GM12878 (cell line): ENCODE measurements around the gene PROX2. TPM values are rescaled to one million over a fixed set of nuclear protein-coding genes. Genes with fewer than 3 reads are reported as not detected.

ENCODE experiments used
- ATAC-seq: fragments of 200-7000 bp; cut with Tn5 transposase; 3 replicates; pipeline ENCODE4 v1.9.1; 2020; ENCODE audit warnings: mild to moderate bottlenecking, moderate library complexity
- BruUV-seq: library from RNA; stranded (reverse); fragments of 400-500 nt; replicated peaks from 2 replicates; lab custom pipeline; 2021; lab: Mats Ljungman, UMichigan
- CTCF ChIA-PET: fragments of 300-600 bp; sonication (Branson Sonifier 250); formaldehyde crosslinking; extraction: SDS; loops from one replicate; lab custom pipeline; 2021; ENCODE audit warnings: inconsistent platforms; lab: Yijun Ruan, JAX
- POLR2A ChIA-PET: fragments of 350-600 bp; formaldehyde crosslinking; extraction: SDS; loops from one replicate; lab custom pipeline; 2021; ENCODE audit warnings: inconsistent platforms; lab: Charles Lee
- RAD21 ChIA-PET: fragments of 300-600 bp; sonication (Branson Sonifier 250); formaldehyde crosslinking; loops from one replicate; lab custom pipeline; 2023; ENCODE audit warnings: antibody characterized with exemption; ENCODE audit not compliant: unreplicated experiment; lab: Charles Lee
- SMC1A ChIA-PET: fragments of 300-600 bp; sonication (Branson Sonifier 250); formaldehyde crosslinking; loops from one replicate; lab custom pipeline; 2023; ENCODE audit not compliant: unreplicated experiment, uncharacterized antibody; lab: Charles Lee
- DNase-seq: peaks from one replicate; pipeline ENCODE4 v3.0.0-alpha.2; 2011; ENCODE audit warnings: low read depth, low spot score
- FAIRE-seq: peaks from 3 replicates; lab custom pipeline; 2011; peaks lifted over from hg19 to GRCh38; lab: Jason Lieb, UNC
- H2AFZ ChIP-seq: 2 replicates; pipeline ENCODE4 v1.6.0; 2011; ENCODE audit warnings: low read depth, low read length, control low read depth; ENCODE audit not compliant: control insufficient read depth
- H3K27ac ChIP-seq: 2 replicates; pipeline ENCODE4 v1.5.1; 2011; ENCODE audit warnings: control low read depth; ENCODE audit not compliant: control insufficient read depth, insufficient read depth
- H3K27me3 ChIP-seq, 2 experiments: replicated peaks in 1 of 2; 2 replicates each; pipeline versions ENCODE4 v1.6.0 to v1.6.1; 2011; ENCODE audit warnings: low read length in 1 of 2; ENCODE audit not compliant: control insufficient read depth in 2 of 2, insufficient read depth in 2 of 2
- H3K36me3 ChIP-seq, 2 experiments: 2 replicates each; pipeline ENCODE4 v1.5.1; 2011; ENCODE audit warnings: low read length in 1 of 2; ENCODE audit not compliant: control insufficient read depth in 2 of 2, insufficient read depth in 2 of 2
- H3K4me1 ChIP-seq: 2 replicates; pipeline ENCODE4 v1.6.1; 2011; ENCODE audit warnings: mild to moderate bottlenecking, low read length, moderate library complexity, mixed read lengths; ENCODE audit not compliant: control insufficient read depth, insufficient read depth
- H3K4me2 ChIP-seq: 2 replicates; pipeline ENCODE4 v1.6.0; 2011; ENCODE audit warnings: control low read depth; ENCODE audit not compliant: control insufficient read depth, insufficient read depth
- H3K4me3 ChIP-seq: fragments of 200-600 bp; sonication (generic); 2 replicates; pipeline ENCODE4 v1.5.1; 2016
- H3K79me2 ChIP-seq: 2 replicates; pipeline ENCODE4 v1.6.0; 2011; ENCODE audit warnings: low read length; ENCODE audit not compliant: control insufficient read depth, insufficient read depth
- H3K9ac ChIP-seq: 2 replicates; pipeline ENCODE4 v1.8.0; 2011; ENCODE audit warnings: low read length, control low read depth, mixed read lengths; ENCODE audit not compliant: control insufficient read depth, insufficient read depth
- H3K9me3 ChIP-seq: replicated peaks from 3 replicates; pipeline ENCODE4 v1.5.1; 2011; ENCODE audit warnings: mild to moderate bottlenecking, low read length; ENCODE audit not compliant: control insufficient read depth, insufficient read depth
- H4K20me1 ChIP-seq: 2 replicates; pipeline ENCODE4 v1.6.0; 2011; ENCODE audit not compliant: control insufficient read depth, insufficient read depth
- EZH2 ChIP-seq: IDR thresholded peaks from 2 replicates; pipeline ENCODE4 v1.6.1; 2012; ENCODE audit warnings: low read depth, mild to moderate bottlenecking, control low read depth, inconsistent platforms, low read length, borderline replicate concordance; ENCODE audit not compliant: control insufficient read depth
- JUND ChIP-seq: IDR thresholded peaks from 2 replicates; pipeline ENCODE4 v1.6.1; 2012; ENCODE audit warnings: low read depth, mild to moderate bottlenecking, low read length, improper control_type of control experiment, moderate library complexity
- NKRF ChIP-seq: fragments of 450-650 bp; conservative IDR thresholded peaks from 2 replicates; pipeline ENCODE4 v1.6.1; 2017; ENCODE audit warnings: mild to moderate bottlenecking, moderate library complexity
- POLR2AphosphoS2 ChIP-seq: IDR thresholded peaks from 2 replicates; pipeline ENCODE4 v1.6.1; 2011; ENCODE audit warnings: low read depth, mild to moderate bottlenecking, low read length, improper control_type of control experiment, moderate library complexity
- RAD51 ChIP-seq: fragments of 450-650 bp; IDR thresholded peaks from 2 replicates; pipeline ENCODE4 v1.6.1; 2016; ENCODE audit warnings: moderate library complexity, mild to moderate bottlenecking, inconsistent platforms
- SKIL ChIP-seq: fragments of 450-650 bp; IDR thresholded peaks from 2 replicates; pipeline ENCODE4 v1.6.1; 2017; ENCODE audit warnings: mild to moderate bottlenecking, low read depth, inconsistent platforms; ENCODE audit not compliant: poor library complexity, severe bottlenecking
- STAT1 ChIP-seq: fragments of 450-650 bp; conservative IDR thresholded peaks from 2 replicates; pipeline ENCODE4 v1.6.1; 2014; ENCODE audit warnings: antibody characterized with exemption, mild to moderate bottlenecking
- ZNF592 ChIP-seq: fragments of 450-650 bp; IDR thresholded peaks from 2 replicates; pipeline ENCODE4 v1.6.1; 2017; ENCODE audit warnings: mild to moderate bottlenecking, moderate library complexity
- ZSCAN29 ChIP-seq: fragments of 450-650 bp; IDR thresholded peaks from 2 replicates; pipeline ENCODE4 v1.6.1; 2017; ENCODE audit warnings: mild to moderate bottlenecking, moderate library complexity
- WGBS: methylation state at CpG from one replicate; pipeline ENCODE4 v1.1.6; 2016; ENCODE audit warnings: low lambda C conversion rate; ENCODE audit not compliant: insufficient replicate concordance, insufficient coverage; ENCODE audit errors: missing lambda C conversion rate; 5-methylcytosine and 5-hydroxymethylcytosine counted together
- in situ Hi-C: fragments of 300-500 bp; cut with MboI; formaldehyde crosslinking; loops from 9 replicates; pipeline ENCODE4 v1.14.3; 2018; ENCODE audit warnings: mixed read lengths
- intact Hi-C: fragments of 100-400 bp; cut with micrococcal nuclease; formaldehyde crosslinking; loops from one replicate; pipeline ENCODE4 v1.14.2; 2022; ENCODE audit not compliant: unreplicated experiment
- polyA plus RNA-seq, 11 experiments: library from polyadenylated mRNA; depleted of rRNA in 4 of 11; unstranded in 6 of 11; stranded (reverse) in 5 of 11; fragments of >200 nt; fragmentation: Nextera tagmentation in 4 of 11; fragmentation: Illumina TruSeq in 1 of 11; extraction: Ambion mirVana in 4 of 11; extraction: Trizol in 1 of 11; gene quantifications; 1 replicate in 1 of 11; 2 replicates in 10 of 11; pipeline versions ENCODE4 v1.2.1 to v1.2.3, GENCODE V29; 2011 to 2016; ENCODE audit warnings: inconsistent platforms in 2 of 11, missing spikeins in 2 of 11, low read depth in 1 of 11
- total RNA-seq, 4 experiments: library from RNA; depleted of rRNA in 3 of 4; stranded (reverse); fragments of >200 nt in 3 of 4; fragmentation: Illumina TruSeq in 1 of 4; extraction: Trizol in 1 of 4; gene quantifications; 2 replicates each; pipeline versions ENCODE4 v1.2.1 to v1.2.3, GENCODE V29; 2013 to 2021

Gene PROX2
- total and polyA plus RNA-seq, 10 of the 15 experiments (the other 5 are each of a cell fraction or from before 2014, with no cell fraction given), result 0.04 to 0.42 (median 0.19) TPM

GRCh38 chr14:74915826-74916225 is 39.9 kb upstream of the PROX2 start (continued):
- no peak for TF ChIP-seq NKRF

- Histone ChIP-seq H3K27me3 (no peaks in the 10 kb centered on the region), H3K9me3 (no peaks in the 10 kb centered on the region), H3K27ac (no peak overlapping the region), H3K4me3 (no peak overlapping the region), H4K20me1 (no peaks in the 10 kb centered on the region), H2AFZ (no peak overlapping the region), H3K4me2 (no peak overlapping the region), H3K79me2 (no peaks in the 10 kb centered on the region), H3K4me1 (no peaks in the 10 kb centered on the region), H3K36me3 (no peaks in the 10 kb centered on the region), H3K9ac (no peak overlapping the region)
- FAIRE-seq (no peak), ATAC-seq (no peak), DNase-seq (no peak)
- in situ Hi-C loops (no loop called here), intact Hi-C loops (no loop called here)
- 70% methylated on average over 4 of the region's 4 CpGs for WGBS
- RAD21 ChIA-PET, result interaction anchor here (1.4 kb wide), 1 partner anchor 174 kb away, joined by 4 read pairs; no protein-coding TSS in a partner anchor
- no peak for TF ChIP-seq EZH2
- no peak for TF ChIP-seq RAD51
- no peak for TF ChIP-seq ZNF592
- TF ChIP-seq STAT1, result no peak
- TF ChIP-seq JUND, result no peak
- TF ChIP-seq SKIL, result no peak
- no peak for TF ChIP-seq POLR2AphosphoS2
- no peak for TF ChIP-seq ZSCAN29
- POLR2A ChIA-PET, result no interaction called here
- CTCF ChIA-PET, result interaction anchor here (1.6 to 4.7 kb wide), 2 partner anchors 55 to 173 kb away, joined by 4 to 24 read pairs; no protein-coding TSS in a partner anchor
- no TSS peak for BruUV-seq
- SMC1A ChIA-PET, result interaction anchor here (1.4 kb wide), 1 partner anchor 25 kb away, joined by 6 read pairs; no protein-coding TSS in a partner anchor
Observed at GRCh38 chr14:74915426-74915825, 39.5 kb upstream of the PROX2 start.
